GM21619 (cell line): Measurements from ENCODE around the gene EZH2.

Source experiments
- ATAC-seq: cut with Tn5 transposase; IDR thresholded peaks from one replicate; pipeline ENCODE4 v1.9.1; 2021; ENCODE audit not compliant: unreplicated experiment

EZH2 gene

DNA sequence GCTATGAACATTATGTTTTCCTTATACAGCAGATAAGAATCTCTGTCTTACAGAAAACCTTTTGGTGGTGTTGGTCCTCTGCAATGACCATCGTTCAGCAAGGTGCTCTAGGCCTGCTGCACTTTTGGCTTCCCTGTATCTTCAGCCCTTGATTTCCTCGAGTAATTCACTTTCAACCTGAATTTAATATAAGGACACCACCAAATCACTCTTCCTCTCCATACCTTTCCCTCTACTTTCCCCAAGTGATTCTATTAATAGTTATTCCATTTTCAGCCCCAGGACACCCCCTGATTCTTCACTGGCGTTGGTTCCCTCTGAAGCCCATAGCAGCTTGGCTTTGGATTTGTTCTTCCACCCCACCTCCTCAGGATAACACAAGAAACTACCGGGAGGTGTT, 72.2 kb downstream of the EZH2 start:
- ATAC-seq = no peak

DNA sequence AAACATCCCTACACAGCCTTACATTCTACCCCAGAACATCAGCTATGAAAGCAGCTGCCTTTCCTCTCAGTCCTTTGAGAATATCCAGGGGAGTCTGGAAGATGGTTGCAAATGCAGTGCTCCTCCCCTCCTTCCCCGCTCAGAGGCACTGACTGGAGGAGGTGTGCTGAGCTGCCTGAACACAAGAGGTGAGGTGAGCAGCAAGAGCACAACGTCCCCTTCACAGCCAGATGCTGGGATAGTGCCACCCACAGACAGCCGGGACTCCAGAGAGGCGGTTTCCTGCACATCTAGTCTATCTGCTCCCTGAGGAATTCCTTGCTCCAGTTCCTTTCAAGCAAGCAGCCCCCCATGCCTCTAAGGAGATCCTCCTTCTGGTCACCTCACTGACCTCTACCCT, 74.2 kb downstream of the EZH2 start:
- no peak for ATAC-seq

DNA sequence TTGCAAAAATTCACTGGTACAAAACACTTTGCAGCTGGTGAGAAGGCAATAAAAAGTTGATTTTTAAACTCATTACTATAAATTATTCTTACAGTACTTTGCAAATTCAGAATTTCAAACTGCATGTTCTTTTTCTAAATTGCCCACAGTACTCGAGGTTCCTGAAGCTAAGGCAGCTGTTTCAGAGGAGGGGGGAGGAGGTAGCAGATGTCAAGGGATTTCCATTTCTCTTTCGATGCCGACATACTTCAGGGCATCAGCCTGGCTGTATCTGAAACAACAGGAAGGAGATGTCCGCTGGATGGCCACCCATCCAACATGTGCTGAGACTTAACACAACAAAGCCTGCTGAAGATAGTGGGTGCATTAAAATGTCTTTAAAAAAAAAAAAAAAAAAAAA, 76.7 kb downstream of the EZH2 start:
- ATAC-seq = no peak

DNA sequence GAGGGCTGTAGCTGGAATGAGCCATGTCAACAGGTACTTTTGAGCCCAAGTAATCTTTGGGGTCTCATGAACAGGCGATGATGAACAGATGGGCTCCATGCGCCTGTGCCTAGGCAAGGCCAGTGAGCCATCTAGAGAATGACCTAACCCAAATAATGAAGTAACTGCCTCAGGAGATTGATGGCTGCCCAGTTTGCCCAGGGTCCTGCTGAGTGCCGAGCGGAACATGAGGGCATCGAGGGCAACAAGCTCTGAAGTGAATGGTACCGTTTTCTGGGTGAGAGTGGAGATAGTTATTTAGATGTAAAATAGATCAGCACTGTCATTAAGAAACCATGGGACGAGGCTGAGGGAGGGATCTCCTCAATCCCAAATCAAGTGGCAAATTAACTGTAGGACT, 77.9 kb downstream of the EZH2 start:
- ATAC-seq = no peak

DNA sequence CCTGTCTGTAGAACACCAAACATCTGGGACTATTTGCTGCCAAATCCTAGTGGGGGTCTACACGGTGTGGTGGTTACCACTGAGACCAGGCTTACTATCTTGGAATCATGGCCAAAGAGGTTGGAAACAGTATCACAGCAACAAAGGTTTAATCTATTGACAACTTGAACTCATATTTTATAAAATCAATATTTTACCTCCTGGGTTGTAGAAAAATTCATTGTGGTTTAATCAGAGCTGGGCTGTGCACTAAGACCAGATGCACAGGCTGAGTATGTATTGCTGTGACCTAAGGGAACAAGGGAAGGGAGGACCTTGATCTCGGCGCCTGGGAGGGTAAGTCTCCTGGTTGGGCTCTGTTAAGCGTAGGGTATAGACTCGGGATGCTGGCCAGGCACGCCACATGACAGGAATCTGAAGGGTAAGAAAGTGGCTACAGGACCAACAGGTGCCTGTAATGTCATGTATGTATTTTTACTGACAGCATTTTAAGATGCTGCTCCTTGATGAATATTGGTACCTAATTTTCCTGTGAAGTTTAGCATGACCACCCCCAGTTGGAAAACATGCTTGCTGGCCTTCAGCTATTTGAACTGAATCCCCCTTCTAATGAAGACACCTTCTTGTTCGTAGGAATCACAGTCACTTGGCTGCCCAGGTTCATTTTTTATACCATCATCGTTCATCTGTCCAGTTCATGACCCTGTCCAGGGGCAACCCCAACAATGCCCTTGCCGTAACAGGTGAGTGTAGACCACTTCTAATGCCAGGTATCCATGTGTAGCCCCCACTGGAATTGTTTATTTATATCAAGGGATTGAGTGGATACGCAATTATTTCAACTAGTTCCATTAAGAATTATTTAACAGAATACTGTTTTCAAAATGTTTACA, 79.5 kb downstream of the EZH2 start:
- no peak for ATAC-seq

DNA sequence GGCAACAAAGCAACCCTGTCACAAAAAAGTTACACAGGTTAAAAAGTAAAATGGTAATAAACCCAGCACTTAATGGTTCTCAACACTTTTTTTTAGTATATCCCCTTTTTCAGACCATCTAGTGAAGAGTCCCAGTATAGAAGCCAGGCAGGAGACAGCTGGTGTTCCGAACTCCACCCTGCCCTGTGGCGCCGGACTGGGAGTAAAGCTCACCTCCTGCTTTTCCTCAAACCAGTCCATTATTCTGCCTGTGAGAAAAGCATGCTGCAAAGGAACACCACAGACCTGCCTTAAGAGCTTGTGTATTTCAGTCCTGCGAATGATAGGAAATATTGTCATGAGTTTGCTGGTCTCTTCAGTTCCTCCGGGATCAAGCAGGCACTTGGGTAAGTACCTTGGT, 81.0 kb downstream of the EZH2 start:
- ATAC-seq = no peak

DNA sequence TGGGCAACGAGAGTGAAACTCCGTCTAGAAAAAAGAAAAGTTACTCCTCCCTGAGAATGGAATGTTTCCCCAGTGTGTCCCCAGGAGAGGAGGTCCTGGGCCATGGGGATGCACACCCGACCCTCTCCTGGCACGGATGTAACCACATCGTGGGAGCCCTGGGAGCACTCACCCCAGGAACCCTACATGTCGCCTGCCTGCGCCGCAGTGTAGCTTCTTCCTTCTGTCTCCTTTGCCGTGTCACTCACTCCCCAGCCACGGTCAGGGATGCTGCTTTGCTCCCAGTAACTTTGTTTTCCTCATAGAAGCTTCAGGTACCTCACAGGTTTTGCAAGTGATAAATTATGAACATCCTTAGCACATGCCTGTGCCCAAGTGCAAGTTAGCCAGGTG, 82.0 kb downstream of the EZH2 start:
- ATAC-seq = no peak

DNA sequence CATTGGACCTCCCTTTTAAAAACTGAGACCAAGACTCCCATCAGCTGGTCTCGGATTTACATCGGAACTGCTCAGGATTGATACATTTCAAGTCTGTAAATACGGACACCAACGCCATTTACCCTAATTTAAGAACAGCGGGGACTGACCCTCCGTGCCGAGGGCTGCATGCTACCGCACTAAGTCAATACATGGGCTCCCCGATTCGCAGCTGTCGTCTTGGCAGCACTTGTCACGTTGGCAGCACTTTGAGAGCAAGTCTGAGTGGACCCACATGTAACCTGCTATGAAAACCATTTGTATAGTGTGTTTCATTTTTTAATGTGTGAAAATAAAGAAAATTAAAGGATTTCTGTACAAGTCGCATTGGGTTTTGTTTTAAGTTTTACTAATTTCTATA, 83.4 kb downstream of the EZH2 start:
- no peak for ATAC-seq

DNA sequence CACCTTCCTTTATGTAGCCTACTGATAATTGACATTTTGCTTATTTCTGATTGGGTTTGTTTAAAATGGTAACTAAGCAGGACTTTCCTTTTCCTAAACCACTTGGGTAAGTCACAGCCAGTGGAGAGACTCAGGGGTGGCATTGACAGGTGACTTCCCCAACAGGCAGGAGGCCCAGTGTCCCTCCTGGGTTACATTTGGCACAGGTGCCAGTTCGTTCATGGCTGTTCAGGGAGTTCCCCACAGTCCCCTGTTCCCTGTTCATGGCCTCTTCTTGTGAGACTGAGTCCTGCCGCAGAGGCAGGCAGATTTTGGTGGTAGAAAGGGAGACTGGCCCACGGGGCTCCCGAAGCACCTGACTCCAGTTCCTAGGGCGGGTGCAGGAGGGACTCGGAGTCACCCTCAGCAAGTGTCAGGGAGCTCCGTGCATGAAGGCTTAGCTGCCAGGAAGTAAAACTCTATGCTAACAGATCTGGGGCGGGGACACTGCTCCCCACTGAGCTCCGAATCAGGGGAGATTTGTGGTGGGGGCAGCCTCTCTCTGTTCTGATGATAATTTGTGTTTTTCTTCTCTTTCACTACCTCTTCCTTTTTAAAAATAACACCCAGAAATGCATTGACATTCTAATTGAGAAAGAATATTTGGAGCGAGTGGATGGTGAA, 84.1 kb downstream of the EZH2 start:
- ATAC-seq = no peak

DNA sequence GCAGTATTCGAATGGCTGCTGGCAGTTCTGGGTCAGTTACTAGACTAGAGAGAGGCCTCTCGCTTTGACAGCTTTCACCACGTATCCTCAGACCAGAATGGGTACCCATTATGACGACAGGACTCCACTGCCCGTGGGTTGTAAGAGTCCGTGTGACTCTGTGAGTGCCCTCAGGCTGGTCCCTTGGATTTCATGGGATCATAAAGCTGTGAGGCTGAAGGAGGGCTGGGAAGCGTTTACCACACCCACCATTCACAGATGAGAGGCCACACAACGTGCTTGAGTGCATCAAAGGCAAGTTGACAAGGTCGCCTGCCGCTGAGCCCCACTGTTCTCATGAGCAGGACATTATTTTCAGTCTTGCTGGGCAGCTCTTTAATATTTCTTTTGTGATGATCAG, 87.2 kb downstream of the EZH2 start:
- no peak for ATAC-seq

DNA sequence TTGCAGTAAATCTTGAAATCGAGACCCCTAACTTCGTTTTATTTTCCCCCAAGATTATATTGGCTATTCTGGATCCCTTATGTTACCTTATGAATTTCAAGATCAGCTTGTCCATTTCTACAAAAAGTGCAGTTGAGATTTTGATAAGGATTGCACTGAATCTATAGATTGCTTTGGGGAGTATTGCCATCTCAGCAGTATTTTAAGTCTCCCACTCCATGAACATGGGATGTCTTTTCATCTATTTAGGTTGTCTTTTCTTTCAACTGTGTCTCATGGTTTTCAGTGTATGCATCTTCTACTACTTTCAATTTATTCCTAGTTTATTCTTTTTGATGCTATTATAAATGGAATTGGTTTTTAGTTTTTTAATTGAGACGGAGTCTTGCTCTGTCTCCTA, 89.6 kb downstream of the EZH2 start:
- ATAC-seq = no peak

DNA sequence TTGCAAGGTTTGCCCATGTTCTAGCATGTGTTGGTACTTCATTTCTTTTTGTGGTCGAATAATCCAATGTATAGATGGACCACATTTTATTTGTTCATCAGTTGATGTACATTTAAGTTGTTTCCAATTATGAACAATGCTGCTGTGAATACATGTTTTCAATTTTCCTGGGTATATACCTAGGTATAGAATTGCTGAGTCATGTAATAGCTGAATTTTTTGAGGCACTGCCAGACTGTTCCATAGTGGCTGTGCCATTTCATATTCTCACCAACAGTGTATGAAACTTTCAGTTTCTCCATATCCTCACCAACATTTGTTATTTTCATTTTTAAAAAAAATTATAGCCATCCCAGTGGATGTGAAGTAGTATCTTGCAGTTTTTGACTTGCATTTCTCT, 90.5 kb downstream of the EZH2 start:
- no peak for ATAC-seq

DNA sequence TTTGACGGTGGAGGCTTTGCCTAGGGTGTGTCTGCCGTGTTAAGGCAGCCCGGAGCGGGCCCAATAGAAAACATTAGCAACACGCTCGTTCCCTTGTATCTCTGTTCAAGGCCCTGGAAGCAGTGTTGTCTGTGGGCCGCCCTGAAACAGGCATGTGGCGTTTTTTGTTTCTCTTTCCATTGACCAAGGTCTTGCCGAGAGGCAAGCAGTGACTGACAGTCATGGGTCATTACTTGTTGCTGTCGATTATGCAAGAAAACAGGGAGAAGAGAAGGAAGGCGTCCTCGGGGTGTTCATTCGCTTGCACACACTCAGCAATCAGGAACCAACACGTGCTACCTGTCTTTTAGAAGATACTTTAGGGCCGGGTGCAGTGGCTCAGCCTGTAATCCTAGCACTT, 92.5 kb downstream of the EZH2 start:
- no peak for ATAC-seq

DNA sequence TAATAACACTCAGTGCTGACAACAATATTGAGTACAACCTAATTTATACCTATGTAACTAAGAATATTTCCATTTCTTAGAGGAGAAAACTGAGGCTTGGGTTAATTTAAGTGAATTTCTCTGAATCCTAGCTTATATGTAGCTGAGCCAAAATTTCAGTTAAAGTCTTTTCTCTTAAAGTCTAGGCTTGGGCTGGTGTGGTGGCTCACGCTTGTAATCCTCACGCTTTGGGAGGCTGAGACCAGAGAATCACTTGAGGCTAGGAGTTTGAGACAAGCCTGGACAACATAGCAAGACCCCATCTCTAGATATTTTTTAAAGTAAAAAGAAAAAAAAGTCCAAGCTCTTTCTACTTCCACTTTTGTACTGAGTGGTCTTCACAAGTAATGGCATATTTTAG, 93.2 kb downstream of the EZH2 start:
- no peak for ATAC-seq

DNA sequence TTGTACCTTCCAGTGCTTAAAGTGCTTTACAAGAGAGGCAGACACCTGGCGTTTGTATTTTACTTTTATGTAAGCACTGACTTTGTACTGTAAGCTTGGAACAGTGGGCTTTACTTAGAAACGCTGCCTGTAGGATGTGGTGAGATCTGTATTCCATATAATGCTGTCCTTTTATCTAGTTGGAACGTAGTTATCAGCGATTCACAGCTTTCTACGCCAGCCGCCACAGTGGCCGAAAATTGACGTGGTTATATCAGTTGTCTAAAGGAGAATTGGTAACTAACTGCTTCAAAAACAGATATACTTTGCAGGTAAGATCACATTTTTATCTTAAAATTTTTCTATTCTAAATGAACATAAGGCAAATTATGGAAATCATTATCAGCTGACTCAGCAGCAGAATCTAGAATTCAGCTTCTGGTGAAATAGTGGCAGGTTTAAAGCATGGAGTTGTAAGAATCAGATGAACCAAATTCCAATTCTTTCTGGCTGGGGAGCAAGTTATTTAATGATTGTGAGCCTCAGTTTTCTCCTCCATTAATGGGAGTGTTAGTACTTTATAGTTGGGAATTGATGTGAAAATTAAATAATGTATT, 93.9 kb downstream of the EZH2 start:
- ATAC-seq = no peak

DNA sequence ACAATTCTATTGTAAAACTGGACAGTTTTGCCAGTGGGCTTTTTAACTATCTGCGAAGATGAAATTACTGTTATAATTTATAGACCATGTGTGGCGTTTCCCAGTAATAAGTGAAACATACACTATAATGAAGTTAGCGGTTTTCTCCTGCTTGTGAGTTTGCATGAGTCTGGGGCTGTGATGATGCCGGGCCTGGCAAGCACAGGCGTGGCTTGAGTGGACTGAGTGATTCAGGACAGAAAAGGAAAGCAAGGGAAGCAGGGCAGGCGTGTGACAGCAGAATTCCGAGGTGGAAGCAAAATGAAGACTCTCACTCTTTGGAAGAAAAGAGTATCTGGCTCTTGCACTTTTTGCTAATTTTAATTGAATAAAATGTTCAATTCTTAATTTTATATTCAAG, 94.9 kb downstream of the EZH2 start:
- ATAC-seq = no peak

DNA sequence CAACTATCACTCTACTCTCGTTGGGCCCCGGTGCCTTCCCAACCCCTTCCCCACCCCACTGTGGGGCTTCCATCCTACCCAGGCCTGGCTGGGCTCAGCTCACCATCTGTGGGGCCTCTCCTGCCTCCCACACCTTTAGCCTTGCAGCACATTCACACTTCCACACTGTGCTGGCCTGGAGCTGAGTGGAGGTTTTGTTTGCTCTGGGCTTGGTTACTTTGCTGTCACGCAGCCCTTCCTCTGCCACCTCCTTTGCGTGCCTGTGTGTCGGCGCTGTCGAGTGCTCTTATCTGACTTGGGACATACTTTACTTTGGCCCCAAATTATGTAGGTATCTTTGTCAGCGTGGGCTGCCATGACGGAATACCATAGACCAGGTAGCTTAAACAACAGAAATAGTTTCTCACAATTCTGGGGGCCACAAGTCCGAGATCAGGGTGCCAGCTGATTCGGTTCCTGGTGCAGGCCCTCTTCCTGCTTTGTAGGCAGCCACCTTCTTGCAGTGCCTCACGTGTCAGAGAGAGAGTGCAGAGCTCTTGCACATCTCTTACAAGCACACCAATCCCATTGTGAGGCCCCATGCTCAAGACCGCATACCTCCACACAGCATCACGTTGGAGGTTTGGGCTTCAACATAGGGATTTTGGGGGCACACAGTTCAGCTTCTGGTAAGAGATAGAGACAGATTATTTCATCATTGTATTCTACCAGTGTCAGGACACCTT, 96.4 kb downstream of the EZH2 start:
- no peak for ATAC-seq

DNA sequence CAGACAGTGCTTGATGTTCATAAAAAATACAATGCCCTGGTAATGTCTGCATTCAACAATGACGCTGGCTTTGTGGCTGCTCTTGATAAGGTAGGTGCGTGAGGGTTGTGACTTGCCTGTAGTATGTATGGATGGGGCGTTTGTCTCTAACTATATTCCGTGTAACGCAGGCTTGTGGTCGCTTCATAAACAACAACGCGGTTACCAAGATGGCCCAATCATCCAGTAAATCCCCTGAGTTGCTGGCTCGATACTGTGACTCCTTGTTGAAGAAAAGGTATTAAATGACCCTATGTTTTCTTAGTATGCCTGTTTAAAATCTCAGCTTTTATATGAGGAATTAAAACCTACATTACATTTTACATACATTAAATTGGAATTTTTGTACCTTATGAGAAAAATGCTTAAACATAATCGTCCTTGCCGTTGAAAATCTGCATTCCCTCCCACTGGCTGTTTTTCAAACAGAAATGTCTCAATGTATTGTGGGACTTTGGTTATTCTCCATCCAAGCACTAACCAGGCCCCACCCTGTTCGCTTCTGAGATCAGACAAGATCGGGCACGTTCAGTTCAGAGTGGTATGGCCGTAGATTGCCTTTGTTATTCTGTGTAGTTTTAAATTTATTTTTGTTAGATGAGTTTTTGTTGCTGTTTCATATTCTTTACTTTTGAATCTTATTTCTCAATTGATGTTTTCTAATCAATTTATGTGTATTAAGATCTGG, 100.1 kb downstream of the EZH2 start:
- ATAC-seq = no peak

DNA sequence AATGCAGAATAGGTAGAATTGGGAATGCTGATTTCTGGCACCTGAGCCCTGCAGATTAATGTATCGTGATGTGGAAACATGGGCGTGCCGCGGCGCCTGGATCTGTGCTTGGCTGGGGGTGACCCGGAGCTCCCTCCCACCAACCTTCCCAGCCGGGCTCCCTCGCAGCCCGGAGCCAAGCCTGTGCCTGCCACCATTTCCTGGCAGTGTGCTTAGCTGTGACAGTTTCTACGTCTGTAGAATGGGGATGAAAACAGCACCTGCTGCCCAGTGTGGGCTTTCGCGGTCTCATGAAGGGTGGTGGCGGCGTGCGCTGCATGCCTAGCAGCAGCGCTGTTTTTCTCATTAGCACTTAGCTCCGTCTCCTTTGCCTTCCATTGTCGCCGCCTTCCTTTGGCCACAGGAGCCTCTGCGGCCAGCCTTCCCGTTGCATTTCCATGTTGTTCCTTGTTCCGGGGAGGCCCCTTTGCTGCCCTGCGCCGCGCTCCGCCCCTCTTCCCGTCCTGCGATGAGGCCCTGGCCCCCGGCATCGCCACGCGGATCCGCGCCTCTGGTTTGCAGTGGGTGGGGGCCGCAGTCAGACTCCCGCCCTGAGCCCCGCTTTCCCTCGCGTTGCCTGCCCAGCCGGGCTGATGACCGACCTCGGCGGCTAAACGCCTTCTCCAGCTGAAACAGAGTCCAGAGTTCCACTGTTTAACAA, 101.2 kb downstream of the EZH2 start:
- ATAC-seq = no peak

DNA sequence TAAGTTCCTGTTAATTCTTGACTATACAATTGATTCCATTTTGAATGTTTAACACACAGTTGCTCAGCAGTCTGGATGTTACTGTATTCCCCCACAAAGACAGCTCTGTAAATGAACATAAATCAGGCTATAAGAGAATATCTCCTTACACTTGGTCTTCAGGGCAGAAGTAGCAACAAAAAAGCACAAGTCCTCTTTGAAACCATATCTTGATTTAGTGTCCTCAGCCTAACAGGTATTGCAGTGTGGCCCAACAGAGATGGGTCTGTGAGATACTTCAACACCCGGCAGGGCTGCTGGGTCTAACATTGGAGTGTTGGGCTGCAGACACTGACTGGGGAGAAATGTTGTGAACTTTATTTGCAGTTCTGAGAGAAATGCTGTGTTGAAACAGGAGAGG, 109.6 kb downstream of the EZH2 start:
- no peak for ATAC-seq
